COR-L47 (cell line): ENCODE data around the gene CDKN2B-AS1.
"Not testable (repeated sequence)": the region's sequence is repeated elsewhere in the genome, so short reads cannot be mapped to it uniquely, and the experiment has no call there.

ENCODE experiments used
- DNase-seq: peaks from one replicate; lab custom pipeline; 2025; lab: John Stamatoyannopoulos, UW

CDKN2B-AS1 gene

GRCh38 chr9:21994556-21995005 lies at the start of gene CDKN2B-AS1:
CDKN2B-AS1 (plus strand) TSS chr9:21994791.
- DNase-seq: peak; percentile 95

GRCh38 chr9:21945606-21946005 lies 49.0 kb upstream of the CDKN2B-AS1 start:
- no peak for DNase-seq

GRCh38 chr9:21958833-21959232 lies 35.8 kb upstream of the CDKN2B-AS1 start:
- DNase-seq: no peak

GRCh38 chr9:21959268-21959667 lies 35.3 kb upstream of the CDKN2B-AS1 start:
- not testable (repeated sequence) for DNase-seq

- DNase-seq: no peak
Measured at GRCh38 chr9:21961569-21961968, 33.0 kb upstream of the CDKN2B-AS1 start.

GRCh38 chr9:21964925-21965385 lies 29.6 kb upstream of the CDKN2B-AS1 start:
- no peak for DNase-seq

GRCh38 chr9:21965401-21965951 lies 29.1 kb upstream of the CDKN2B-AS1 start:
- DNase-seq: no peak

GRCh38 chr9:21966140-21966851 lies 28.3 kb upstream of the CDKN2B-AS1 start:
- no peak for DNase-seq

GRCh38 chr9:21967169-21967568 lies 27.4 kb upstream of the CDKN2B-AS1 start:
- DNase-seq: no peak

- no peak for DNase-seq
Measured at GRCh38 chr9:21967702-21968101, 26.9 kb upstream of the CDKN2B-AS1 start.

GRCh38 chr9:21968331-21969010 lies 26.1 kb upstream of the CDKN2B-AS1 start:
- no peak for DNase-seq

- no peak for DNase-seq
Measured at GRCh38 chr9:21969011-21969940, 25.3 kb upstream of the CDKN2B-AS1 start.

- DNase-seq: no peak
Measured at GRCh38 chr9:21969951-21970799, 24.4 kb upstream of the CDKN2B-AS1 start.

GRCh38 chr9:21970800-21971640 lies 23.6 kb upstream of the CDKN2B-AS1 start:
- DNase-seq: no peak

- DNase-seq: no peak
Measured at GRCh38 chr9:21972361-21972760, 22.2 kb upstream of the CDKN2B-AS1 start.

GRCh38 chr9:21974343-21974721 lies 20.3 kb upstream of the CDKN2B-AS1 start:
- DNase-seq: peak; percentile 77

GRCh38 chr9:21974722-21975409 lies 19.7 kb upstream of the CDKN2B-AS1 start:
- peak; percentile 97 for DNase-seq

GRCh38 chr9:21976334-21976875 lies 18.2 kb upstream of the CDKN2B-AS1 start:
- no peak for DNase-seq

GRCh38 chr9:21982391-21982790 lies 12.2 kb upstream of the CDKN2B-AS1 start:
- DNase-seq: no peak
